22Rv1 (cell line): Measurements from ENCODE around the gene BIRC5.

Source experiments
- ZFX ChIP-seq: fragments of 450-650 bp; IDR thresholded peaks from 2 replicates; pipeline ENCODE4 v1.6.1; 2017; ENCODE audit warnings: antibody characterized with exemption, borderline replicate concordance
- TF ChIP-seq, protein P1 (sequence below): fragments of 450-650 bp; IDR thresholded peaks from 2 replicates; pipeline ENCODE4 v1.5.1; 2017; ENCODE audit warnings: mild to moderate bottlenecking

DNA sequence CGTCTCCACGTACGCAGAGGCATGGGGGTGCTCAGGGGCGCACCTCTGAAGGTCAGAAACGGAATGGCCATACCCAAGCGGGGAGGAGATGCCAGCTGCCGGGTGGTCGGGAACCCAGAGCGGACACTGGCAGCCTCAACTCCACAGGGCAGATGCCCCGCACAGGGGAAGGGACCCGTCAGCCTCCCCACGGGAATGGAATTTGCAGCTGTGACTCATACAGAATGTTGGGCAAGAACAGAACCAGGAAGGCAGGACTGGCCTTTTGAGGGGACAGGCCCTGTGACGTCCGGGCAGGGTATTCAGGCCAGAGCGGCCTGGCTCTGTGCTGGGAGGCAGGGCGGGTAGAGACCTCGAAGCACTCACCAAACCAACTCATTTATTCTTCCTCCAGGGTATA lies 34.7 kb upstream of the BIRC5 start:
- TF ChIP-seq, protein P1, sequence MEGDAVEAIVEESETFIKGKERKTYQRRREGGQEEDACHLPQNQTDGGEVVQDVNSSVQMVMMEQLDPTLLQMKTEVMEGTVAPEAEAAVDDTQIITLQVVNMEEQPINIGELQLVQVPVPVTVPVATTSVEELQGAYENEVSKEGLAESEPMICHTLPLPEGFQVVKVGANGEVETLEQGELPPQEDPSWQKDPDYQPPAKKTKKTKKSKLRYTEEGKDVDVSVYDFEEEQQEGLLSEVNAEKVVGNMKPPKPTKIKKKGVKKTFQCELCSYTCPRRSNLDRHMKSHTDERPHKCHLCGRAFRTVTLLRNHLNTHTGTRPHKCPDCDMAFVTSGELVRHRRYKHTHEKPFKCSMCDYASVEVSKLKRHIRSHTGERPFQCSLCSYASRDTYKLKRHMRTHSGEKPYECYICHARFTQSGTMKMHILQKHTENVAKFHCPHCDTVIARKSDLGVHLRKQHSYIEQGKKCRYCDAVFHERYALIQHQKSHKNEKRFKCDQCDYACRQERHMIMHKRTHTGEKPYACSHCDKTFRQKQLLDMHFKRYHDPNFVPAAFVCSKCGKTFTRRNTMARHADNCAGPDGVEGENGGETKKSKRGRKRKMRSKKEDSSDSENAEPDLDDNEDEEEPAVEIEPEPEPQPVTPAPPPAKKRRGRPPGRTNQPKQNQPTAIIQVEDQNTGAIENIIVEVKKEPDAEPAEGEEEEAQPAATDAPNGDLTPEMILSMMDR: no peak
- no peak for TF ChIP-seq ZFX
